ENCODE measurements around the gene DVL2. TPM values are rescaled to one million over a fixed set of nuclear protein-coding genes. Genes with fewer than 3 reads are reported as not detected.
"Not testable (repeated sequence)": the region's sequence is repeated elsewhere in the genome, so short reads cannot be mapped to it uniquely, and the experiment has no call there.

DVL2 gene
- total RNA-seq, 4 donors from 2014 or later, result 22.7 to 41.6 (median 23.6) TPM

DNA sequence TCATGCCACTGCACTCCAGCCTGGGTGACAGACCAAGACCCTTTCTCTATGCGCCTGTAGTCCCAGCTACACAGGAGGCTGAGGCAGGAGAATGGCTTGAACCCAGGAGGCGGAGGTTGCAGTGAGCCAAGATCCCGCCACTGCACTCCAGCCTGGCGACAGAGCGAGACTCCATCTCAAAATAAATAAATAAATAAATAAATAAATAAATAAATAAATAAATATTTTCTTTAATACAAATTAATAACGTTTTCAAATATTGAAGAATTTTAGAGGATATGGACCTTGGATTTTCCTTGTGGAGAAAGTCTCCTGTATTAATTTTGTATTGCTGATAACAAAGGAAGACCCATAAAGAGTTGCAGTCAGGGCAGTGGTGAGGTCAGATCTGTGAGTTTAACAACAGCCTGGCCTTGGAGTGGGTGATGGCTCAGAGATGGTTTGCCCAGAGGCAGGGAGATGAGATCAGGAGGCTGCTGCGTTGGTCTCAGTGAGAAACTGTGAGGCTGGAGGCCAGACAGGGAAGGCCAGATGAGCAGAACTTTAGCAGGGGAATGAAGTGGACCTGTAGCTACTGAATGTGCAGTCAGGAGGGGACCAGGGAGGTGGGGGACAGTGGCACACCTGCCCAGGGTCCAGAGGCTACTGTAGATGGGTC, 50.8 kb downstream of the DVL2 start:
- TF ChIP-seq, protein P1, sequence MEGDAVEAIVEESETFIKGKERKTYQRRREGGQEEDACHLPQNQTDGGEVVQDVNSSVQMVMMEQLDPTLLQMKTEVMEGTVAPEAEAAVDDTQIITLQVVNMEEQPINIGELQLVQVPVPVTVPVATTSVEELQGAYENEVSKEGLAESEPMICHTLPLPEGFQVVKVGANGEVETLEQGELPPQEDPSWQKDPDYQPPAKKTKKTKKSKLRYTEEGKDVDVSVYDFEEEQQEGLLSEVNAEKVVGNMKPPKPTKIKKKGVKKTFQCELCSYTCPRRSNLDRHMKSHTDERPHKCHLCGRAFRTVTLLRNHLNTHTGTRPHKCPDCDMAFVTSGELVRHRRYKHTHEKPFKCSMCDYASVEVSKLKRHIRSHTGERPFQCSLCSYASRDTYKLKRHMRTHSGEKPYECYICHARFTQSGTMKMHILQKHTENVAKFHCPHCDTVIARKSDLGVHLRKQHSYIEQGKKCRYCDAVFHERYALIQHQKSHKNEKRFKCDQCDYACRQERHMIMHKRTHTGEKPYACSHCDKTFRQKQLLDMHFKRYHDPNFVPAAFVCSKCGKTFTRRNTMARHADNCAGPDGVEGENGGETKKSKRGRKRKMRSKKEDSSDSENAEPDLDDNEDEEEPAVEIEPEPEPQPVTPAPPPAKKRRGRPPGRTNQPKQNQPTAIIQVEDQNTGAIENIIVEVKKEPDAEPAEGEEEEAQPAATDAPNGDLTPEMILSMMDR (IDR thresholded peaks at IDR 0.05), result no peak
- no peak for ATAC-seq (ENCODE audit: low FRiP score)

DNA sequence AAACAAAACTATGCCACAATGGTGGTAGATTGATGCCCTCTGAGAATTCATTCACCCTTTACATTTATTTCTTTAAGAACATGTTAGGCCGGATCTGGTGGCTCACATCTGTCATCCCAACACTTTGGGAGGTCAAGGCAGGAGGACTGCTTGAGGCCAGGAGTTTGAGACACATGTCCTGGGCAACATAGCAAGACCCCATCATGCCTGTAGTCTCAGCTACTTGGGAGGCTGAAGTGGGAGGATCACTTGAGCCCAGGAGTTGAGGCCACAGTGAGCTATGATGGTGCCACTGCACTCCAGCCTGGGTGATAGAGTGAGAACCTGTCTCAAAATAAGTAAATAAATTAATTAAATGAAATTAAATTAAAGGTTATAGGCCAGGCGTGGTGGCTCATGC, 52.2 kb downstream of the DVL2 start:
- not testable (repeated sequence) for ATAC-seq (ENCODE audit: low FRiP score); DNase-seq (ENCODE audit: low spot score)

More for the DNA sequence above, 50.8 kb downstream of the DVL2 start:
- no peak for DNase-seq (ENCODE audit: low spot score)

DNA sequence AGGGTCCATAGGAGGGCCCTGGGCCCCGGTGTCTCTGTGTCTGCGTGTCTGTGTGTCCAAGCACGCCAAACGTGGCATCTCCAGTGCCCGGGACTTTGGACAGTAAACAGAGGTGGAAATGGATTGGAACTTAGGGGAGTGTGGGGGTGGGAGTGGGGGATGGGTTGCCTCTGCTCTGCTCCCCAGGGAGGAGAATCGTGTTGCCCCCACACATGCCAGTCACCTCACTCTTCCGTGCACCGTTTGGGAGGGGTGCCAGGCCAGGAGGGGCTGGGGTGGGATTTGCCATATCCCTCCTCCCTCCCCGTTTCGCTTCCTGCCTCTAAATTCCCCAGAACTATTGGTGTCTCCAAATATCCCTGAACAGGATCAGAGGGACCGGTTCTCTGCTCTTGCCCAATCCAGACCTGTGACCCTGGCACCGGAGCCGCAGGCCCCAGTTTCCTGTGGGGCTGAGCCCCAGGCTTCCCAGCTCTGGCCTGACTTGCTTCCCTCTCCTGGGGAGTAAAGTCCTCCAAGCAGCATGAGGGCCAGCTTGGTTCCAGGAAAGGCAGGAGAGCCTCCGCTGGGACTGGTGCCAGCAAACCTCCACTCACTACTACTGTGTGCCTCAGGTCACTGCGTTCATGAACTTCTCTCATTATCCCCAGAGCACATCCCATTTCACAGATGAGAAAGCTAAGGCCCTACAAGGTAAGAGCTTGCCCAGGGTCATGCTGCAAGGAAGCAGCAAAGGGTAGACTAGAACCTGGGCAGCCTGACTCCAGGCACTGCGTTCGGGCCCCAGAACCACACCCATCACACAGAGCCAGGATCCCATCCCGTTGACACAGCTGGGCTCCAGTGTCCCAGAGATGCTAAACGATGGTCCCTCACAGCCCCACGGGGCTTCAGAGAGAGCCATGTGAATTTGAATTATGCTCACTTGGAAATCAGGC, 54.7 kb downstream of the DVL2 start, which contains the start of gene ASGR1:
Gene ASGR1, minus strand, starts transcription at position 54 of the 938 bp plus-strand sequence. CDS start 807 bp downstream, outside the sequence.
- DNase-seq (ENCODE audit: low spot score) (no peak), ATAC-seq (ENCODE audit: low FRiP score) (no peak)
- TF ChIP-seq, protein P1 (IDR thresholded peaks at IDR 0.05), result no peak

DNA sequence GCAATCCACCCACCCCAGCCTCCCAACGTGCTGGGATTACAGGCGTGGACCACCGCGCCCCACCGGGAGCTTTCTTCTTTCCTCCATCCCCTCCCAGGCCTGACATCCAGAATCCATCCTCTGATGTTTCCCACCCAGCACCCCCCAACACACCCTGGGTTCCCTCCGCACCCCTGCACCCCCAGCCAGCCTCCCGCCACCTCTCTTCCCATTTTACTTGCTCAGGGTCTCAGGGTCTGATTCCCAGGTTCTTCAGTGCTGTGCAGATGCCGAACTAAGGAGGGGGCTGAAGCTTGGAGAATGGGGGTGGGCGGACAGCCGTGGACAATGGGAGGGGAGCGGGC, 55.4 kb downstream of the DVL2 start:
- DNase-seq (ENCODE audit: low spot score) (no peak), ATAC-seq (ENCODE audit: low FRiP score) (no peak)
- TF ChIP-seq, protein P1 (IDR thresholded peaks at IDR 0.05), result no peak

DNA sequence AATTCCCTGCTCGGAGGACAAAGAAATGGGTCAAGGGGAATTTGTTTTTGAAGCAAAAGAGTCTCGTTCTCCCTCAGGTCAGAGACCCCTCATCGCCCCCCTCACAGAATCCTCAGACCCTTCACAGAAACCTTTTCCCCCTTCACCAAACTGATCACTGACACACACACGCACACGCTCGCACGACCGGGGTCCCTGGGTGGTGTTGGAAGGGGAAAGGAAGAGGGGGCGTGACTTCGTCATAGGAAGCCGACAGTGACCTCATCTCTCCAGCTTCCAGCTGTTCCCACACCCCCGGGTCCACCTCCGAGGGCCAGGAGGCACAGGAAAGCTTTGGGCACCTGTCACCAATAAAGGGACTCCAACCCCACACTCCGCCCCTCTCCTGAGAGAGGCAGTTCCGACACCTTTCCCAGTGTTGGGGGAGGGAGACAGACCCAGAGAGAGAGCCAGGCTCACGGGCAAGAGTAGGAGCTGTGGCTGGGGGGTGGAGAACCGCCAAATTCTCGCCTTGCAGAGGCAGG, 56.3 kb downstream of the DVL2 start:
- ATAC-seq (ENCODE audit: low FRiP score) (peak; percentile 17), DNase-seq (ENCODE audit: low spot score) (no peak)
- TF ChIP-seq, protein P1 (IDR thresholded peaks at IDR 0.05), result no peak

DNA sequence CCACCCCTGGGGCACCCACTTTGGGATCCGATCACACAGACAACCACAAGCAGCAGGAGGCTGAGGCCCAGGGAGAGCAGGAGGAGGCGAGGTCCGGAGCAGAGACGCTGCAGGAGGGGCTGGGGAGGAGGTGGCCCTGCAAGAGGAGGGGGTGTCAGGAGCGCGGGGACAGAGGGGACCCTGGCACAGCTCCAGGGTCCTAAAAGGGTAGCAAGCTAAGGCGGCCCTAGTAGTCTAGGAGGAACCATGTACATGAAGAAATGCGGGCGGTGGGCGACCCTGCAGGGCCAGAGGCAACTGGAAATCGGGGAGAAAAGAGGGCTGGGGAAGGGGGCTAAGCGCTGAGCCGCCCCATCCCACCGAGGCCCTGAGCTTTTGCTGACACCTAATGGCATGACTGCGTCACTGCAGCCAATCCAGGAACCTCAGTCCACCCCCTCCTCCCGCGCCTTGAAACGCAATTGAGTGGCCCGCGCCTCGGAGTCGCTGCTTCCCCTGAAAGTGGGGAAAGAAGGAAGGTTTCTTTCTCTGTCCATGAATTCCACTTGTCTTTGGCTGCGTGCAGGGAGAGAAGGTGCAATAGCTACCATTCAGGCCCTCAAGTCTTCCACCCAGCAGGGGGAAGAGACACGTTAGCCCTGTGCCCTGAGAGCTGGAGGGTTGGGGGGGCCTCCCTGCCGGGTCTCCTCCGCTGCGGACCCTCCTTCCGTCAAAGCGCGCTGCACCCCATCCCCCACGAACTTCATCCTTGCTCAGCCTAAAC, 56.9 kb downstream of the DVL2 start:
- peak; percentile 28 for DNase-seq (ENCODE audit: low spot score)
- peak; percentile 41 for ATAC-seq (ENCODE audit: low FRiP score)
- TF ChIP-seq, protein P1 (IDR thresholded peaks at IDR 0.05), result peak in 1 of 3 donors; percentile 31

DNA sequence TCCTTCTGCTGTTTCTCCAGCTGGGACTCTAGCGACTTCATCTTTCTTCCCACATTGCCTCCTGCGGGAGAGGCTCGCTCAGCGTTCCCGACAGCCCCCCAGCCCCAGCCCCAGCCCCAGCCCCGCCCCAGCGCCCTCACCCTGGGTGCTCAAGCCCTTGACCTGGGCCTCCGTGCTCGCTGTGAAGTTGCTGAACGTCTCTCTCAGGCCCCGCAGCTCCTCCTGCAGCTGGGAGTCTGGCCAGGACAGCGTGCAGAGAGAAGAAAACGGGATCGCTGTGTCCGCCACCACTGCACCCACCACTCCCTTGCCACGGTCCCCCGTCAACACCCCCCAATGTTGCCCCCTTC, 57.5 kb downstream of the DVL2 start:
- ATAC-seq (ENCODE audit: low FRiP score) (no peak), DNase-seq (ENCODE audit: low spot score) (no peak)
- TF ChIP-seq, protein P1 (IDR thresholded peaks at IDR 0.05), result no peak
